DMS 273 (cell line): Measurements from ENCODE around the gene TSPAN2.

Experiments
- DNase-seq: peaks from one replicate; lab custom pipeline; 2025; ENCODE audit not compliant: unreplicated experiment; lab: John Stamatoyannopoulos, UW

TSPAN2 gene

DNA sequence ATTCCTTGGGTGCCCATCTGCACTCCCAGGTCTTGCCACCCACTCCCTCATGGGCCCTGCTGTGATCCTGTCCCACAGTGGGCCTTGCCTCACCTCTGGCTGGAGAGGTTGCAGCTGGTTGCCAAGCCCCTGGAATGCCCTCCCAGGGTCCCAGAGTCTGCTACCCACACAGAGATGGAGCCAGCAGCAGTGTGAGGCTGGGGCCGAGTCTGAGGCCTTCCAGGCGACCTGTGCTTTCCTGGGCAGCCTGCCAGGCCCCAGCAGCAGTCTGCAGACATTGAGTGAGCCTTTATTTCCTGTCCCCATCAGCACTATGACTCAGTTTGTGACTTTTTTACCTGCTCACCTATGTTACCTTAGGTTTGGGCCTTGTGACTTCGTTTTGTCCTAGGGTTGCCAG is 25.0 kb upstream of the TSPAN2 start:
- peak; percentile 36 for DNase-seq

DNA sequence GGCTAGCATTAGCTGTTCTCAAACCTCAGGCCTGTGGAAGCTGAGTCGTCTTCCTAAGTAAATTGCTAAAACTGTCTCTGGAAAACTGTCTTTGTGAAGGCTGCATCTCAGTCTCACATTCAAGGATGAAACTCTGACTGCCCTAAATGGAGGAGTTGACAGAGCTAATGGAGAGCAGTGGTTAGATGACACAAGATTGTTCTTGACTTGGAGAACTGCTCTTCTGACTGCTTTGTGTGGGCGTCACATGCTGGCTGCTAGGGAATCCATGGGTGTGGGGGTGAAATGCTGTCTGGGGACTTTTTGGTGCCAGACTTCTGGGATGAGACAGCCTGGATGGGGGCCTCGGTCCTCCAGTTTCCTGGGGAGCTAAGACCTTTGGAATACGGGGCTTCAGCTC is 24.5 kb upstream of the TSPAN2 start:
- no peak for DNase-seq

DNA sequence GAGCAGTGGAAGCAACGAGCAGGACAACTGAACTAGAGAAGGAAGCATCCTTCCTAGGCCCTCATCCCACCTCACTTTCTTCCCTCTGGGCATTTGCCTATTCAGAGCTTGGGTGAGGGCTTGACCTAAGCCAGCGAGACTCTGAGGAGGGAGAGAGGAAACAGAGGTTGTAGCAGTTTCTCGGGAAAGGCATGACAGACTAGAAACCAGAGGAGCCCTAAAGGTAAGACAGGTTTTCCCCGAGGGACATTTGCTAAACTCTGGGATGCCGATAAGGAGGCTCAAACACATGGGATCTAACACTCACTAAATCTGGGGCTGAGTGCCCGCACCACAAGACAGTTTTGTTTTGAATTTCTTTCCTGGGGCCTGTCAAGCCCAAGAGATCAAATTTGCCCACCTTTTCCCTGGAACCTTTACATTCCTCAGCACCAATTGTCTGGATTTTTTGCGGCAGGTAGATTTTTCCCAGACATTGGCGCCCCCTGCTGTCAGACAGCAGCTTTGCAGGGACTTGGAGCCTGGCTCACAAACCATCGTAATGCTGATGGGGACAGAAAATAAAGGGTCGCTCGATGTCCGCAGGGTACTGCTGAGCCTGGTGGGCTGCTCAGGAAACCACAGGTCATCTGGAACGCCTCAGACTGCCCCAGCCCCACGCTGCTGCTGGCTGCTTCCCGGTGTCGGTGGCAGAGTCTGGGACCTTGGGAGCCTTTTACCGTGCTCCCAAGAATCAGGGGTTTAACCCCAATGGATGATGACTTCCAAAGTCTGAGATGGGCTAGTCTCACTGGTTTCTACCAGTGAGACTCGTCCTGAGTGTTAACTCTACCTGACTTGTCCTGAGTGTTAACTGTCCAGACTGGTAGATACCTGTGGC is 23.4 kb upstream of the TSPAN2 start:
- DNase-seq, result peak; percentile 56

DNA sequence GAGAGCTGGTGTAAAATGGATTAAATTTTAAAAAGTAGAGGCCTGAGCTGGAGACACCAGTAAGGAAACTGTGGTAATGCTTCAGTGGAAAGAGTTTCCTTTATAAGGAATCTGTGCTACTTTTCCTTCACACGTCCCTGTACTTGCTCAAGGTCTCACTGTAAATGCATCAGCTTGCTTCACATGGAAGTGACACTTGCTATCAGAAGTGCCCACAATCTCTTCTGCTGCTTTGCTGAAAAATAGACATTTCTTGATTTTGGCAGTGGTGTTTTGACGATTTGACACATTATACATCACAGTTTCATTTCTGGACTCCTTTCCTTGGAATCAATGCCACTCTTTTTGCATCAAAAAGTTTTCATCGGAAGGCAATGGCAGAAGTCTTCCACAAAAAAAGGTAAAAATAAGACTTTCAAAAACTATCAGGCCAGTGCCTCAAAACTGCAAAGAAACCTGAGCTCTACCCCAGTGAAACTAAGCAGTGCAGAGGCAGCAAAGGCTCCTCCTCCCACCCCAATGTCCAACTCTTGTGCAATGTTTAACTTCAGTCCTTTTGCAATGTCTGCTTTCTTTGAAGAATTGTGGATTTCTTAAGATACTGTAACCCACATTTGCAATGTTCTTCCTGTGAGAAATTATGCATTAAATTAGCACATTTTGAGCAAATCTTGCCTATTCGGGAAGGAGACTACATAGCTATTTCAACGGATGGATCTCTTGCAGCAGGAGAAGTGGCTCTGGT is 18.4 kb upstream of the TSPAN2 start:
- no peak for DNase-seq

DNA sequence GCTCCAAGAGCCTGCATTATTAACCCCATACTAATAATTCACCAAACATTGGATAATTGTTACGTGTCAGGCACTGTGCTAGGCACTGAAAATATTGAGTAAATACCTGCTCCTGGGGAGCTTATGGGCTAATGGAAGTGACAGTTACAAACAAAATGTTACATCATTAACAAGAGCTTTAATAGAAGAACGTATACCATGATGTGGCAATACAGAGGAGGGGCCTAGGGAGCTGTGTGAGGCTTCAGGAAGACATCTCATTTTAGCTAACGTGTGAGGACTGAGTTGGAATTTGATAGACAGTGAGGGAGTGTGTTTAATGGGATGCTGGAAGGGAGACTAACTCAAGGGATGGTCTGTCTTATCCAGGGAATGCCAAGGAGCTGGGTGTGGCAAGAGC is 16.5 kb upstream of the TSPAN2 start:
- no peak for DNase-seq

DNA sequence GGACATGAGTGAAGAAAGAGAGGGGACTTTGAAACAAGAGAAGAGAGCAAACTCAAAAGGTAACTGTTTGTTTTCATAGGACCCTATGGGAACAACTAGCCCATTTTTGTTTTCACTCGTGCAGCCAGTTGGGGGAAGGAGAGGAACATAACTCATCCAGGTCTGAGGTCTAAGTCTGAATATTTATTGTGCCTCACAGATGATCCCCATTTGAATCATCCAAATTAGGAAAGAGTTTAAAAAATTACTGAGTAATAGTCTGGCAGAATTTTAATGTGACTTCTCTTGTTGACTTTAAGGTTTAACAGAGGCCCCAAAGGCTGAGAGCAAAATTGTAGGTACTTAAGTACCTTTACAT is 10.4 kb upstream of the TSPAN2 start:
- DNase-seq, result no peak

DNA sequence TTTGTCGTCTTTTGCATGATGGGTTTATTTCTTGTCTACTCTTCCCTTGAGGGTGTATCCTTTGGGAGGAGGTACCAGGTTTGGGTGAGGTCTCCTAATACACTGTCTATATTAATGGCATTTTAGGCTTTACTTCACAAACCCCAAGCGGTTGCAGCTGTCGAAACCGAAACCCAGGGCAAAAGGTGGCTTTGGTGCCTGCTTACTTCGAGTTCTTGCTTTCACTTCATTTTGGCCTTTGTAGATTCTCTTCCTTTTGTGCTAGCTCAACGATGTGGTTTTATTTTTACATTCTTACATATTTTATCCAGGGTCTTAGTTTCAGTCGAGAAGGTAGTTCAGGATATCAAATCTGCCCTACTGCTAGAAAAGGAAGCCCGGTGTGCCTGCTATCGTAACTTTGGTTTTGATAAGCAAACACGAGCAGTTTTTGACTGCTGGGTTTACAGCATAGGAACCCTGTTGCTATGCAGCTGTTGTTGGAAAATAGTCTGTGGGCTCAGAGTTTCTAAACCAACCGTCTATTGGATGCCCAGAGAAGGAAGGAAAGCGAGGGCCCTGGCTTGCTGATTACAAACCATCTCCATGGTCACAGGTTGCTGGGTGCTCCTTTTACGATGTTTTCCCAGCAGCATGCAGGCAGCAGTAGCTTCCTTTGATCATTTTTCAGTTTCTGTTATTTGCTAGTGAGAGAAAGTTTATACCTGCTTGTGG is 9.8 kb upstream of the TSPAN2 start:
- peak; percentile 85 for DNase-seq

DNA sequence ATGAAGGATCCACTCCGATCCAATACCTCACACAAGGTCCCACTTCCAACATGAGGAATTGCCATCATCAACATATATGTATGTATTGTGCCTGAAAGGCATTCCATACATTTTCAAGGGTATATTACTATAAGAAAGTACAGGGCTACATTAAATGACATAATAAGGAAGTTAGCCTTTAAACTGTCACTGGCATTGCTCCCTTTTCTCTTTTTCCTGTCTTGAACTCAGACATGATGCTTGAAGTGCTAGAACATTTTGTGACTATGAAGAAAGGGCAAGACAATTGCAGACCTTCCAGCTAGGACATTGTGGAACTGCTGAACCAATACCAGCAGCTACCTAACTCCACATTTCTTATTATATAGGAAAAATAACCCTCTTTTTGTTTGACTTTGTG is 2.9 kb upstream of the TSPAN2 start:
- no peak for DNase-seq

DNA sequence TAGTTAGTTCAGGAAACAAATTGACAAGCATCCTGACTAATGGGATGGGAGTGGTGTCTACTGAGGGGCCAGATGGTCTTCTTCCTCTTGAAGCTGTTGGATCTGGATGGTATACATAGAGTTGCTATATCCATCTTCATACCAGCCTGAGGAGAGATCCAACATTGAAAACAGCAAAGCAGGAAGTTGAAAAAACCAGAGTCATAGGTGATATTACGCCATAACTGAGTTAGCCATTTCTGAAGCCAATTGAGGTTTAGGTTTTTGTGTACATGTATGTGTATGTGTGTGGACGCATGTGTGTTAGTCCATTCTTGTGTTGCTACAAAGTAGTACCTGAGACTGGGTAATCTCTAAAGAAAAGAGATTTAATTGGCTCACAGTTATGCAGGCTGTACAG is 2.3 kb upstream of the TSPAN2 start:
- no peak for DNase-seq

DNA sequence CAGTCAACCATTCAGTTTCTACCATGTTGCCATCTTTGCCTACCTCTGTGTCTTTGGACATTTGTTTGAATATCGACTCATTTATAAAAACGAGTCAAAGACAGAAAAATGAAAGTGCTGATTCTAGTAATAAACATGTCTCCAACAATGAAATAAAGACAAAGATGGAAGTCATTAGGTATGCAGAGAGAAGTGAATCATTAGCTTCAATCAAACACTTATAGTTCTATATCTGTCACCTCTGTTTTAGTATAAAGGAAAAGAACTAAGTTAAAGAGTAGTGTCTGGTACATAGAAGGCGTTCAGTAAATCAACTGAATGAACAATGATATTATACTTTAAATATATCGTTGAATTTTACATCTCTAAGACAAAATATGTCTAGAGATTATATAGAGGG is 1.7 kb upstream of the TSPAN2 start:
- DNase-seq, result no peak

DNA sequence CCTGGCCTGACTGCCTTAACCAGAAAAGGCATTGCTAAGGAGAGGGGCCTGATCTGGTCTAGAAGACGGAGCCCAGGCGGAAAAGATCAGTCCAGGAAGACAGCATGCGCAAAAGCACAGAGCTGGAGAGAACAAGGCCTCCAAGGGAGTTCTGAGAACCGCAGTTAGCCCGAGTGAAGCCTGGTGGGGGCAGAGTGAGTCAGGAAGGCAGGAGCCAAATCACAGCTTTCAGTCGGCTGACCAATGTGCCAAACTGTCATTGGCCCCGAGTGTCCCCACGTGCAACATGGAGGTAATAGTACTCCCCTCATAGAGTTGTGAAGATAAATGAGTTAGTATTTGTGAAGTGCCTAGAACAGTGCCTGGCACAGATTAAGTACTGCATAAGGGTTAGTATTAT is 1.2 kb upstream of the TSPAN2 start:
- DNase-seq, result no peak

DNA sequence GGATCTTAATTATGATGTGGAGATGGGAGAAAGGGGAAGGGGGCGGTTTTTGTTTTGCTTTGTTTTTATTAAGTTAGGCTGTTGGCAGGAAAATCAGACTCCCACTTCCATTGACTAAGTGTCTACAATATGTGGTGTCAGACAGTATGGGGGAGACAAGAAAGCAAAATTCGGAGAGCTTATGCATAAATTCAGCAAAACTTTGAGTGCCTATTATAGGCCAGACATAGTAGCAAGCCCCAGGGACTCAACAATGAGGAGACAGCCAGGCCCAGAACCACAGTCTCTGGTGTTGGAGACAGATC is 835 bp upstream of the TSPAN2 start:
- DNase-seq, result no peak

DNA sequence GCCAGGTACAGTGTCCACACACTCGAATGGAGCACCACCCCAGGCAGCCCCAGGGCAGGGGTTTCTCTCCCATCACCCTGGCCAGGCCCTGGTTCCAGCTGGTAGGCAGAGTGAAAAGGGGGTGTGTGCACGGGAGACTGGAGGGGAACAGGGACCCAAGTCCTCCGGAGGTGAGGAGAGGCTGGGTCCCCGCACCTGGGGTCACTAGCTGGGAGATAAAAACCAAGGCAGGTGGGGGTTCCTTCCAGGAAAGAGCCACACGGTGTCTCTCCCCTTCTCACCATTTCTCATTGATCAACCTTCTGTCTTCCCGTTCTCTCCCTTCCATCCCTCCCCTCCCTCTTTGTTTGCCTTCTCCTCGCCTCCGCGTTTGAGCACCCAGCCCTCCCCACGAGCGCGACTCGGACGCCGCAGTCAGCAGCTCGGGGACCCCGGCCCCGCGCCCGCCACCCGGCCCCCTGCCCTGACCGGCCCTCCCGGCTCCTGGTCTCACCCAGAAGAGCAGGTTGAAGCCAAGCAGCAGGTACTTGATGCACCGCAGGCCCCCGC is 358 bp downstream of the TSPAN2 start:
- peak; percentile 57 for DNase-seq

DNA sequence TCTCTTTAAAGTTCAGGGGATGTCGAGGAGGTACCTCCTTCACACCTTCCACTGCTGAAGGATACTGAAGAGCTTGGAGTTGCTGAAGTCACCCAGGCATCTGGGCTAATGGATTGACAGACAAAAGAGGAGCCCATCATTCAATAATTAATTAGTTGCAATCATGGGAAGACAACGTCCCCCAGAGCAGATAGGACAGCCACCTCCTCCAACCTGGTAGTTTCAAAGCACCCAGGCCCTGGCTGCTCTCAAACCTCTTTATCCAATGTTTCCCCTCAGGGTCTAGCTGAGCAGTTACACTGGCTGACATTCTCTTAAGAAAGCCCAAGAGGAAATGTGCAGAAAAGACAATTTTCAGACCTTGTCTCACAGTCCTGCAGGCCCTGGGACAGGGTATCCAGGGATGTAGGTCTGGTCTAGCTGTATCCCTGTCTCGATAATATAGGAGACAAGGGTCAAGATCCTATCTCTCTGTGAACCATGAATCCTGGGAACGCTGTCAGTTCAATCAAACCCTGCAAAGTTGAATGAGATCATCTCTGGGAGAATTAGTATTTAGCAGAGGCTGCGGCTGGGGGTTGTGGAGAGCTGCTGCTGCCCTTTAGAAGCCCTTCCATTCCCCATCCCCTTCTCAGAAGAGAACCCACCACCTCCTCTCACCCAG is 1.1 kb downstream of the TSPAN2 start:
- no peak for DNase-seq

DNA sequence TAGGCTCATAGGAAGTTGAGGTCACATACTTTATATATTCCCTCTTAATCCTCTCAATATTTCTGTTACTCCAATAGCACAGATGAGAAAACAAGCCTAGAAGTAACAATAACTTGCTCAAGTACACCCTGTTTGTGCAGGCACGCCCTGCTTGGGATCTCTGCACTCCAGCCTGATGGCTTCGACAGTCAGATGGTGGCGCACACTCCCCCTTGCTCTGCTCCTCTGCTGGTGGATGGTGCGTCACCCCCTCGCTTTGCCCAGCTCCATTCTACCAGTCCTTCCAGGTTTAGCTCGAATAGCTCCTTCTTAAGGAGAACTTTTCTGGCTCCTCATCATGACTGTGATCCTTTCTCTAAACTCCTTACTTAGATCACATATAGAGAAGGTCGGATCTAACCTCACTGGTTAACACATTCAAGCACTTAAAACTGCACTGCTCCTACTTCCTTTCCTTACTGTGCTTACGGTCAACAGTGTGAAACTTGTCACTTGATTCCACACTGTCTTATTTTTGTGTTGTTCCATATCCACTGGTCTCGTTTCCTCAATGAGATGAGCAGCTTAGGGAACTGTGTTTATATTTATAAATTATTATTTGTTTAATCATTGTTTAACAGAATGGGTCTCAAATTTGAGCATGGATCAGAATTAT is 3.0 kb downstream of the TSPAN2 start:
- DNase-seq, result peak; percentile 10

DNA sequence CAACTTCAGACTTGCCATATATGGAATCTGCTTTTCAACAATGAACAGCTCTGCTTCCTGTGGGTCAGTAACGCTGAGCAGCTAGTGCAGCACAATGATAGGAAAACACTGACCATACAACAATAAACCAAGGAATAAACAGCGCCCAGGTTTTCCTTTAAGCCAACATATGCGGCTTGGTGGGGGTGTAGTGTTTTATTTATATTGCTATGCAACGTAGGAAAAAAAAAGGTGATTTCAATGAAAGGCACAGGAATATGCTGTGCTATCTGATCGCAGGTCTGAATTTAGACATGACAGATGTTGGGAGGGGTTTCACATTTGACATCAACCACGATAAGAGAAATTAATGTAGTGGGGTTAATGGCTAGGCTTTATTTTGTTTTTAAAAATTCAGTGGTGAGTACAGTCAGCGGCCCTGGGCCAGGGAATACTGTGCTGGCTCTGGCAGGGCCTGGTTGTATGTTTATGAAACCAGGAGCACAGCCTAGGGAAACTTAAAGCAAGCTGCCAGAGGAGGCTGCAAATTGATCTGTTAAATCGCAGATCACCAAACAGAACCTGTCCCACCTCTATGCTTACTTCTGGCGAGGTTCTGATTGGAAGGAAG is 4.3 kb downstream of the TSPAN2 start:
- DNase-seq, result peak; percentile 83

DNA sequence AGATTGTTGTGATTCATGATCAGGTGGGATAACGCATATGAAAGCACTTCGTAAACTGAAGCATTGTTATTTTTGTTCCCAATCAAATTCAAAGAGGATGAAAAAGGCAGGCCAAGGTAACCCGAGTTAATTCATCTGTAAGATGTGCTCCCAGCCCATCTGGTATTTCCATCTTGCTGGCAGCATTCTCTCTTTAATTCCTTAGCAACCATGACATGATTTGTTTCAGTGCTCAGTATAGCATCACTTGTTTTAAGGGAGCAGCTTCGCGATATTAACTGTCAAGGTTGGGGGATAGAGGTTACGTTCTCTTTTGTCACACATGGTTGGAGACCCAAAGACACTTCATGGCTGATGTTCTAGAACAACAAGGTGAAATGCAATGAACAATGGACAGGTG is 6.4 kb downstream of the TSPAN2 start:
- DNase-seq, result peak; percentile 84

DNA sequence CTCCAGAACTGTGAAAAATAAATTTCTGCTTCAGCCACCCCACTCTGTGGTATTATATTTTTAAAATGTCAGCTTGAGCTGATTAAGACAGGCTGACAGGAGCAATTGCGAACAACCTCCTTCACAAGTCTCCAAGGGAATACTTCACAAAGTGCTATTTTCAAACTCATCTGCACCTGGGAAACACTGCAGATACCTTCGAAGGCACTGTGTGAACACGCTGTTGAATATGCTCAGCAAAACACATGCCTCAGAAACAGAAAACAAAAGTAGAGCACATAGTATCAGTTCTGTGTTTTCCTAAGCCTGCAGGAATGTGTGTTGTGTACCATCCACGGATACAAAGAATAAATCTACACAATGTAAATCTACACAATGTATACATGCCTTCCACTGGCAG is 10.6 kb downstream of the TSPAN2 start:
- DNase-seq, result no peak

DNA sequence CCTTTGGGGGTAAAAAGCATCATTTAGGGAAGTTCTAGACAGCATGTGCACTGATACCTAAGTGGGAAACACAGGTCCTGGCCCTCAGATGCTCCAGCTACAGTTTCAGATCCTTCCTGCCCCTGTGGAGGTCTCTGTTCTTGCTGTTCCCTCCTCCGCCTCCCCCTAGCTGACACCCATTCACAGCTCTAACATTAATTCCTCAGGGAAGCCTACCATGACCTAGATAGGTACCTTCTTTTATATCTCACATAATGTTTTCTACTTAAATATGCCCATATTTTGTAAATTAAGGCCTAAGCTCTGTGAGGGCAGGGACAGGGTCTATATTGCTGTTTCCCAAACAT is 11.3 kb downstream of the TSPAN2 start:
- DNase-seq, result no peak

DNA sequence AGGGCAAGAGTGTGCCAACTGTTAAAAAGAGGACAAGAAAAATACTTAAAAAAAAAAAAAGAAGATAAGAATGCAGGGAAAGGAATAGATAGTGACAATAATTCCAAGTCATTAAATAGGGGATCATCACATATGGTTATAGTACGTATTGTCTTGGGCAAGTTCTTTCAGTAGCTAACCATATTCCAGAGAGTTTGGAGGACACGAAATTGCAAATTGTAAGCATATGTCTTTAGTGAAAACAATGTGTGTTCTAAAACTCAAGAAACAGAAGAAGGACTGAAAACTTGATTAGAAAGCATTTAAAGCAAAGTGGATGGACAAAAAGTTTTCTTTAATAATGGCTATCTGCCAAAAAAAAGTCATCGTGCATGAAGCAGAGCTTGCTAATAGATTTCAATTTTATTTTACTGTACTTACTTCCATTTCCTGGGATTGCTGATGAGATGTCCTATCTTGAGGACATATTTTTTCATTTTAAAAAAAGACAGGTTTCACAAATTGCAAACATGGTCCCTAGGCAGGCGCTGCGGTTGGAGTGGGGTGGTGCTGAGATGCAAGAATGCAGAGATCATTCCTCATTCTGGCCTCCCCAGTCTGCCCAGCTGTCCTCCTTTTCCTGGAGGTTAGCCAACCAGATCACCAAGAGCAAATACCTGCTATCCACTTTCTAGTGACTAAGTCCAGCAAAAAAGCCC is 11.9 kb downstream of the TSPAN2 start:
- DNase-seq, result peak; percentile 8
